ENCODE results near the gene CLCA1.

CLCA1 gene

GRCh38 chr1:86468501-86468977 lies at the start of gene CLCA1:
TSS of gene CLCA1 (plus strand) at chr1:86468927. CDS start at chr1:86468972, 45 bp downstream.
- DNase-seq (ENCODE audit: low spot score) = no peak

GRCh38 chr1:86419277-86419903 lies 49.3 kb upstream of the CLCA1 start:
- no peak for DNase-seq (ENCODE audit: low spot score)

GRCh38 chr1:86421601-86422280 lies 47.0 kb upstream of the CLCA1 start:
- DNase-seq (ENCODE audit: low spot score) = no peak

DNA sequence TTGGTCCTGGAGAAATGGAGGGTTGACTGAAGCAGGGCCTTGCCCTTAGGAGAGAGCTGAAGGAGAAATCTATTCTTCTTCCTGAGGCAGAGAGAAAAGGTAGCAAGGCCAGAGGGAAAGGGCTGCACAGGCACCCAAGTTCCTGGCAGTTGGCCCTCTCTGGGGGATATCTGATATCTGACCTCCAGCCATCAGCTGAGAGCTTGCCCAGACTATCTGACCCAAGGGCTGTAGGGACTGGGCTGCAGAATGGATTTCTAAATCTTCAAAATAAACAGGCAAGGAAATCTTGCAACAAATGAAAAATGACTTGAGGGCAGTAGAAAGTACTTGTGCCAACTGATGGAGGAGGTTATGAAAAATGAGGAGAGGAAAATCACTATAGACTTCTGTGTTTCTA lies 45.3 kb upstream of the CLCA1 start:
- no peak for DNase-seq (ENCODE audit: low spot score)

DNA sequence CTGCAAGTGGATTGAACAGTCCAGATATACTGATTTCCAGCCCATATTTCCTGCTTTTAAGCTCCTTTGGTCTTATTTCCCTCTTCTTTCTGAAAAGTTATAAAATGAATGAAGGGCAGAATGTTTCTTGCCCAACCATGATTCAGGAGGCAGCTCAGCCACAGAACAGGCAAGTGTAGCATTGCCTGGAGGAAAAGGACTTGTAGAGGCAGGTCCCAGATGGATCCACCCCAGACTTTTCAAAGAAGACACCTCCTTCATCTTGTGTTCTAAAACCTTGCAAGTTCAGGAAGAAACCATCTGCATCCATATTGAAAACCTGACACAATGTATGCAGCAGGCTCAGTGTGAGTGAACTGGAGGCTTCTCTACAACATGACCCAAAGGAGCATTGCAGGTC lies 44.9 kb upstream of the CLCA1 start, which contains the start of gene CLCA2:
CLCA2 (plus strand) TSS at position 299 of the 400 bp plus-strand sequence; CDS start at position 376, 77 bp downstream.
- DNase-seq (ENCODE audit: low spot score) = no peak

DNA sequence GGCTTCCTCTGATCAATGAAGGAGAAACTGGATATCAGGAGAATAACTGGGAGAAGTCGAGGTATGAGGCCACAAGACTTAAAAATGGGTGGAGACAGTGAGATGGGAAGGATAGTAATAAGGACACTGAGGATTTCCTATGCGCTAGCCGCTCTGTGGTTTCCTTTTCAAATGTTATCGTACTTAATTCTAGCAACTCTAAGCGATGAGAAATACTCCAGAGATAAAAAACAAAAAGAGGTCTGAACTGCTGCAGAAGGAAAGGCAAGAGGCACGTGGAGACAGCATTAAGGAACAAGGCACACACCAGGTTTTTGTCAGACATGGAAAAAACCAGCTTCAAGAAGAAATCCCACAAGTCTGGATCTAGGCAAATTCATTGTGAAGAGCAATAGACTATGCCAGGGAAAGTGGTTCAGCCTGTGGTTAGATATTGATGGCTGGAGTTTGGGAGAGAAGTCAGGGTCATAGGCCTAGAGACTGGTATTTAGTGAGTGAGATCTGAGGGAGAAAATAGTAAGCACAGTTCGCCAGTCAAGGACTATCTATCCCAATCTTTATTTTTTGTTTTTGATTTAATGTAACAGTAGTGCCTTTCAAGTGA lies 39.5 kb upstream of the CLCA1 start:
- DNase-seq (ENCODE audit: low spot score) = no peak

DNA sequence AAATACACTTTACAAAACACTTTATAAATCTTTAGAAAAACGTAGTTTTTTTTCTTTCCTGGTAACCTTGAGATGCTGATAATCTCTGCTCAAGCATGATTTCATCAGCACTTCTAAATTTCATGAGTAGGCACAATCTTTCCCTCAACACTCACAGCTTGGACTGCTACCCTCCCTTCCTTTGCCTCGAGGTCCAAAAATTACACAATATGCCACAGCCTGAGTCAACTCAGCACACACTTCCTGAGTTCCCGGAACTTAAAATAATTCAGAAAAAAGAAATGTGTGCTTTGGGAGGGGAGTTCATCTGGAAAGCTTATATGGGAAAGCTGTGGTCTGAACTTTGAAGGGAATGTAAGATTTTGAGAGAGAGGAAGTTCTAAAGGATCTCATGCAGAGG lies 38.9 kb upstream of the CLCA1 start:
- no peak for DNase-seq (ENCODE audit: low spot score)

GRCh38 chr1:86430376-86430775 lies 38.4 kb upstream of the CLCA1 start:
- DNase-seq (ENCODE audit: low spot score) = no peak

DNA sequence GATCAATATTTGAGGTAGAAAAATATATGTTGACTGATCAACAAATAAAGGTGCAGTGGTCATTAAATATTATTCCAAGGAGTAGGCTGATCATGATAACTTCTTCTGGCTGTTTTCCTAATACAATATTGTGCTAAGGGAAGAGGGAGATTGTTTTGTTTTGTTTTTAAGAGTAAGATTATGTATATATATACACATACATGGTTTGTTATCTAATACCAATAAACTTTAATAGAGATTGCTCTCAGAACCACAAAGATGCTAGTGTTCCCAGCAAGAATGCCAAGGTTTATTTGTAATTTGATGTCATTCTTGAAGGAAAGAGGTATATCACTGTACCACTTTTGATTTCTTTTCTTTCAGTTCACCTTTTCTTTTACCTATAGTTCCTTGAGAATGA lies 34.7 kb upstream of the CLCA1 start:
- no peak for DNase-seq (ENCODE audit: low spot score)

GRCh38 chr1:86435327-86435726 lies 33.4 kb upstream of the CLCA1 start:
- DNase-seq (ENCODE audit: low spot score) = no peak

DNA sequence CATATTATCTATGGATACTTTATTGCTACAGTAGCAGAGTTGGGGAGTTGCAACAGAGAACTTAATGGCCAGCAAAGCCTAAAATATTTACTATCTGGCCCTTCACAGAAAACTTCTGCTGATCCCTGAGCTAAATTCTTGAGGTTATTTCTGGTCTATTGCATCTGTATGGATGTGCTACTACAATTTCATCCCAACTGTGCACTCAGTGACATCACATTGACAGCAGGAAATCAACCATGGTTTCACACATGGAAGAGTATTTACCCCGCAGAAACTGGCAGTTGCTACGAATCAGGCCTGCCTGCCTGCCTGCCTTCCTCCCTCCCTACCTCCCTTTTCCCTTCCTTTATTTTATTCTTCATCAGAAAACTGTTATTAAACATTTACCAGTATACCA lies 32.7 kb upstream of the CLCA1 start:
- DNase-seq (ENCODE audit: low spot score) = no peak

GRCh38 chr1:86441581-86441980 lies 27.1 kb upstream of the CLCA1 start:
- DNase-seq (ENCODE audit: low spot score) = no peak

DNA sequence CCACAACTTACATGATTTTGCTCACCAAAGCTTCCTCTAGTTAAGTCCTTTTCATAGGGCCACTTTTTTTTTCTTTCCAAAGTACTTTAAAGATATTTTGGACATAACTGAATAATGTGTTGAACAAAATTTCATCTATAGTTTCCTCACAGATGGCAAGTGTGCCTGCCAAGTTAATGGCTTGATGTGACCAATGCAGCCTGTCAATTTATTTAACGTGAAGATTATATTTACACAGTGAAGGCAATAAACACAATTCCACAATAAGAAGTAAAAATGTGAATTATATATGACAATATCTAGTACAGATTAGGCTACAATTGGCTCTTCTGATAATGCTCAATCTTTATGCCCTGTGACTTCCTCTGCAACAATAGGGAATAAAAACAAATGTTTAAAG lies 26.7 kb upstream of the CLCA1 start:
- no peak for DNase-seq (ENCODE audit: low spot score)

- no peak for DNase-seq (ENCODE audit: low spot score)
Observed at GRCh38 chr1:86445919-86446318, 22.8 kb upstream of the CLCA1 start.

GRCh38 chr1:86447198-86447790 lies 21.4 kb upstream of the CLCA1 start:
- DNase-seq (ENCODE audit: low spot score) = no peak

- DNase-seq (ENCODE audit: low spot score) = no peak
Observed at GRCh38 chr1:86448670-86449069, 20.1 kb upstream of the CLCA1 start.

DNA sequence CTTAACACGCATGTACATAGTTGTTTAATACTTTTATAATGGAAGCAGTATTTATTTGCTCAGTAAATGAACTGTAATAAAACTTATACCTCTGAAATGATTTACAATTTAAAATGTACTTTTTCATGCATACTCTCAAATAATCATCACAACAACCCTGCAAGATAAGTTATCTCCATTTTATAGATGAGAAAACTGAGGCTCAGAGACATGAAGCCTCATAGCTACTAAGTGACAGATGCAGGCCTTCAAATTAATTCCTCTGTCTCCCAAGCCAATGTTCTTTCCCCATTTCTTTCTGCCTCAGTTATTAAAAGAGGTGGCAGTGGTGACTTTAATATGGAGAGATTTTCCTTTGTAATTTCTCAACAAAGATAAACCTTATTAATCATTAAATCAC lies 19.6 kb upstream of the CLCA1 start:
- no peak for DNase-seq (ENCODE audit: low spot score)

DNA sequence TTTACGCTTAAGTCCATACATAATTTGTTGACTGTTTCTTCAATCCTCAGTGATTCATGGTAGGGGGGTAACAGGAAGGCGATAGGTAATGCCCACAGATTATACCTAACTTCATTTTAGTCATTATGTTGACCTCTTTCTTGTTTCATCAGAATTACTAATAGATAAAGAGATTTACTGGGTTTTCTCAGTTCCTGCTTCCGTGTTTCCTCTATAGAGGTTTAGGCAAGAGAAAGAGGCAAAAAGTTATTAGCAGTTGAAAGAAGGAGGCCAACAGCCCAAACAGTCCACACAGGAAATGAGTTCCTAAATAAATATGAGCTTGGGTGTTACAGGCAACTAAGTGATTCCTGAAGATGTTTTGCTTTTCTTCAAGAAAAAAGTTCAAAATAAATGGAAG lies 17.9 kb upstream of the CLCA1 start:
- no peak for DNase-seq (ENCODE audit: low spot score)

- no peak for DNase-seq (ENCODE audit: low spot score)
Observed at GRCh38 chr1:86453664-86454063, 15.1 kb upstream of the CLCA1 start.

DNA sequence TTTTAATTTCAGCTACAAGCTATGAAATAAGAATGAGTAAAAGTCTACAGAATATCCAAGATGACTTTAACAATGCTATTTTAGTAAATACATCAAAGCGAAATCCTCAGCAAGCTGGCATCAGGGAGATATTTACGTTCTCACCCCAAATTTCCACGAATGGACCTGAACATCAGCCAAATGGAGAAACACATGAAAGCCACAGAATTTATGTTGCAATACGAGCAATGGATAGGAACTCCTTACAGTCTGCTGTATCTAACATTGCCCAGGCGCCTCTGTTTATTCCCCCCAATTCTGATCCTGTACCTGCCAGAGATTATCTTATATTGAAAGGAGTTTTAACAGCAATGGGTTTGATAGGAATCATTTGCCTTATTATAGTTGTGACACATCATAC lies 13.7 kb upstream of the CLCA1 start:
- DNase-seq (ENCODE audit: low spot score) = no peak

- no peak for DNase-seq (ENCODE audit: low spot score)
Observed at GRCh38 chr1:86460998-86461397, 7.7 kb upstream of the CLCA1 start.

GRCh38 chr1:86461482-86461881 lies 7.2 kb upstream of the CLCA1 start:
- DNase-seq (ENCODE audit: low spot score) = no peak

- no peak for DNase-seq (ENCODE audit: low spot score)
Observed at GRCh38 chr1:86464819-86465218, 3.9 kb upstream of the CLCA1 start.
